Erythroblast (primary cell): ENCODE measurements around the gene GNAL.

ENCODE experiments used
- GATA1 ChIP-seq: IDR thresholded peaks from 2 replicates; pipeline ENCODE4 v1.6.1; 2011; ENCODE audit warnings: low read depth, mild to moderate bottlenecking, control low read depth, low read length, moderate library complexity
- POLR2A ChIP-seq: IDR thresholded peaks from 2 replicates; pipeline ENCODE4 v1.6.1; 2011; ENCODE audit warnings: mild to moderate bottlenecking, low read length

DNA sequence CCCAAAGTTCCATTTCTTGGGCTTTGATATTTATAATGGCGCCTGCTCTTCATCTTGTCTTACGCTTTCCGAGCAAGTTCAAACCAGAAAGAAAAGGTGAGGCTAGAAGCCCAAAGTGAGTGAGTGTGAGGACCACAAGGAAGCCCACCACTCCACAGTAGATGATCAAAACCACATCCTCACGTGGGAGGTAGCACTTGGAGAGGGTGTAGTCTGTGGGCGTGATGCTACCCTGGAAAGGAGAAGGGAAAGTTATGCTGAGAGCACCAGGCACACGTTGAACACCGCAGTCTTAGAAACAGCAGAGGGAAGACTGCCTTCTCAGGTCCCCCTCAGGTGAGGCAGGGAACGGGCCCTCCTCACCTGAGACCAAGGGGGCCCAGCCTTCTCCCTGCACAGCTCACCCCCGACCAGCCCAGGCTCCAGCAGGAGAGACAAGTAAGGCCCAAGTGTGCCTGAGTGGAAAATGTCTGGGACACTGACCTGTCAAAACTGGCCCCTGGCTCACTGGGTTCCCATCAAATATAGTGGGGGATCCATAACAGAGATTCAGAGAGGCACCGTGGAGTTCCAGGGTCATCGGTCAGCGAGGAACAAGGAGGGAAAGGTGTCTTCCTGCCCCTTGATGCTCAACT, 195.4 kb downstream of the GNAL start:
- TF ChIP-seq POLR2A (no peak), GATA1 (no peak)
